Measurements from ENCODE around the gene AATK. TPM values are rescaled to one million over a fixed set of nuclear protein-coding genes. Genes with fewer than 3 reads are reported as not detected.
A peak's percentile ranks its signal among the peaks of the same experiment; 100 is the strongest.

The AATK gene
- total and polyA plus RNA-seq, 2 of the 13 experiments (the other 11 are each of a cell fraction or from before 2014, with no cell fraction given), result 2.9 to 8.4 TPM

DNA sequence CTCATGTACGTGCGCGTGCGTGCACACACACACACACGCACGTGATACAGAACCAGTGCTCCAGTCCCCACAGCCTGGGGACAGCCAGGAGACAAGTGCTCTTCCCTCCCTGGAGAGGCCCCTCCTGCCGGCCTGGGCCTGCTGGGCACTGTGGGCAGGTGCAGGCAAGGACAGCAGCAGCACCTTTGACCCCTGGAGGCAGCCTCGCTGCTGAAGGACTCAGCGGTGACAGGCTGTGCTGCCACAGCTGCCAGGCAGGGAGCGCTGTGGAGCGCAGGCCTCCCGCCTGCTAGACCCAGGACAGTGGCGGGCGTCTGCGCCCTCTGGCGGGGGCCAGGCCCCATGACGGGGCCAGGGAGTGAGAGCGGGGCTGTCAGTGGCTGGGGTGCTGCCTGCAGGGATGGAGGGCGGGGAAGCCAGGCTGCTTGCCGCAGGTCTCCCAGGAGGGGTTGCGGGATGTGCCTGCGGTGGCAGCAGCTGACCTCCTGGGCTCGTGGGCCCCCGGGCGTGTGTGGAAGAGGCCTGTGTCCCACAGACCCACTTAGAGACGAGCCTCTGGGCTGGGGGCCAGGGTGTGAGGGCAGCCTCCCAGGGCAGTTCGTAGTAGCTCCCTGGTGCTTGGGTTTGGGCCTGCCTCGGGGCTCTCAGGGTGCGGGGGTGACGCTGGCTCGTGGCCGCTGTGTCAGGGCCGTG lies 64.3 kb downstream of the AATK start (continued):
- TF ChIP-seq, protein P1, sequence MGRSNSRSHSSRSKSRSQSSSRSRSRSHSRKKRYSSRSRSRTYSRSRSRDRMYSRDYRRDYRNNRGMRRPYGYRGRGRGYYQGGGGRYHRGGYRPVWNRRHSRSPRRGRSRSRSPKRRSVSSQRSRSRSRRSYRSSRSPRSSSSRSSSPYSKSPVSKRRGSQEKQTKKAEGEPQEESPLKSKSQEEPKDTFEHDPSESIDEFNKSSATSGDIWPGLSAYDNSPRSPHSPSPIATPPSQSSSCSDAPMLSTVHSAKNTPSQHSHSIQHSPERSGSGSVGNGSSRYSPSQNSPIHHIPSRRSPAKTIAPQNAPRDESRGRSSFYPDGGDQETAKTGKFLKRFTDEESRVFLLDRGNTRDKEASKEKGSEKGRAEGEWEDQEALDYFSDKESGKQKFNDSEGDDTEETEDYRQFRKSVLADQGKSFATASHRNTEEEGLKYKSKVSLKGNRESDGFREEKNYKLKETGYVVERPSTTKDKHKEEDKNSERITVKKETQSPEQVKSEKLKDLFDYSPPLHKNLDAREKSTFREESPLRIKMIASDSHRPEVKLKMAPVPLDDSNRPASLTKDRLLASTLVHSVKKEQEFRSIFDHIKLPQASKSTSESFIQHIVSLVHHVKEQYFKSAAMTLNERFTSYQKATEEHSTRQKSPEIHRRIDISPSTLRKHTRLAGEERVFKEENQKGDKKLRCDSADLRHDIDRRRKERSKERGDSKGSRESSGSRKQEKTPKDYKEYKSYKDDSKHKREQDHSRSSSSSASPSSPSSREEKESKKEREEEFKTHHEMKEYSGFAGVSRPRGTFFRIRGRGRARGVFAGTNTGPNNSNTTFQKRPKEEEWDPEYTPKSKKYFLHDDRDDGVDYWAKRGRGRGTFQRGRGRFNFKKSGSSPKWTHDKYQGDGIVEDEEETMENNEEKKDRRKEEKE (IDR thresholded peaks at IDR 0.05), result no peak
- TF ChIP-seq, protein P2, sequence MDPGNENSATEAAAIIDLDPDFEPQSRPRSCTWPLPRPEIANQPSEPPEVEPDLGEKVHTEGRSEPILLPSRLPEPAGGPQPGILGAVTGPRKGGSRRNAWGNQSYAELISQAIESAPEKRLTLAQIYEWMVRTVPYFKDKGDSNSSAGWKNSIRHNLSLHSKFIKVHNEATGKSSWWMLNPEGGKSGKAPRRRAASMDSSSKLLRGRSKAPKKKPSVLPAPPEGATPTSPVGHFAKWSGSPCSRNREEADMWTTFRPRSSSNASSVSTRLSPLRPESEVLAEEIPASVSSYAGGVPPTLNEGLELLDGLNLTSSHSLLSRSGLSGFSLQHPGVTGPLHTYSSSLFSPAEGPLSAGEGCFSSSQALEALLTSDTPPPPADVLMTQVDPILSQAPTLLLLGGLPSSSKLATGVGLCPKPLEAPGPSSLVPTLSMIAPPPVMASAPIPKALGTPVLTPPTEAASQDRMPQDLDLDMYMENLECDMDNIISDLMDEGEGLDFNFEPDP (CRISPR knock-in tag; conservative IDR thresholded peaks at IDR 0.05), result no peak
- TF ChIP-seq ZSCAN12 (CRISPR knock-in tag; IDR thresholded peaks at IDR 0.05), result 0 out of 2 replicates have a peak, but pooled peaks have one; percentile 77
- peak; percentile 72 for TF ChIP-seq ZKSCAN1 (IDR thresholded peaks at IDR 0.05; ENCODE audit: low read length)
- TF ChIP-seq, protein P3, sequence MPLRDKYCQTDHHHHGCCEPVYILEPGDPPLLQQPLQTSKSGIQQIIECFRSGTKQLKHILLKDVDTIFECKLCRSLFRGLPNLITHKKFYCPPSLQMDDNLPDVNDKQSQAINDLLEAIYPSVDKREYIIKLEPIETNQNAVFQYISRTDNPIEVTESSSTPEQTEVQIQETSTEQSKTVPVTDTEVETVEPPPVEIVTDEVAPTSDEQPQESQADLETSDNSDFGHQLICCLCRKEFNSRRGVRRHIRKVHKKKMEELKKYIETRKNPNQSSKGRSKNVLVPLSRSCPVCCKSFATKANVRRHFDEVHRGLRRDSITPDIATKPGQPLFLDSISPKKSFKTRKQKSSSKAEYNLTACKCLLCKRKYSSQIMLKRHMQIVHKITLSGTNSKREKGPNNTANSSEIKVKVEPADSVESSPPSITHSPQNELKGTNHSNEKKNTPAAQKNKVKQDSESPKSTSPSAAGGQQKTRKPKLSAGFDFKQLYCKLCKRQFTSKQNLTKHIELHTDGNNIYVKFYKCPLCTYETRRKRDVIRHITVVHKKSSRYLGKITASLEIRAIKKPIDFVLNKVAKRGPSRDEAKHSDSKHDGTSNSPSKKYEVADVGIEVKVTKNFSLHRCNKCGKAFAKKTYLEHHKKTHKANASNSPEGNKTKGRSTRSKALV (CRISPR knock-in tag; IDR thresholded peaks at IDR 0.05), result peak; percentile 95
- TF ChIP-seq JDP2 (CRISPR knock-in tag; IDR thresholded peaks at IDR 0.05; ENCODE audit: borderline replicate concordance), result no peak
- peak; percentile 95 for TF ChIP-seq HNRNPL (IDR thresholded peaks at IDR 0.05; ENCODE audit: low read depth, low read length)
- TF ChIP-seq RBM22 (optimal IDR thresholded peaks at IDR 0.05; ENCODE audit: low read length), result peak; percentile 87
- TF ChIP-seq MYC (CRISPR knock-in tag; IDR thresholded peaks at IDR 0.05; ENCODE audit: borderline replicate concordance), result peak; percentile 95
- TF ChIP-seq FOXK1 (CRISPR knock-in tag; IDR thresholded peaks at IDR 0.05; ENCODE audit: borderline replicate concordance, low read depth), result peak; percentile 76; the same call in 1 of the 2 replicates
- TF ChIP-seq, protein P4, sequence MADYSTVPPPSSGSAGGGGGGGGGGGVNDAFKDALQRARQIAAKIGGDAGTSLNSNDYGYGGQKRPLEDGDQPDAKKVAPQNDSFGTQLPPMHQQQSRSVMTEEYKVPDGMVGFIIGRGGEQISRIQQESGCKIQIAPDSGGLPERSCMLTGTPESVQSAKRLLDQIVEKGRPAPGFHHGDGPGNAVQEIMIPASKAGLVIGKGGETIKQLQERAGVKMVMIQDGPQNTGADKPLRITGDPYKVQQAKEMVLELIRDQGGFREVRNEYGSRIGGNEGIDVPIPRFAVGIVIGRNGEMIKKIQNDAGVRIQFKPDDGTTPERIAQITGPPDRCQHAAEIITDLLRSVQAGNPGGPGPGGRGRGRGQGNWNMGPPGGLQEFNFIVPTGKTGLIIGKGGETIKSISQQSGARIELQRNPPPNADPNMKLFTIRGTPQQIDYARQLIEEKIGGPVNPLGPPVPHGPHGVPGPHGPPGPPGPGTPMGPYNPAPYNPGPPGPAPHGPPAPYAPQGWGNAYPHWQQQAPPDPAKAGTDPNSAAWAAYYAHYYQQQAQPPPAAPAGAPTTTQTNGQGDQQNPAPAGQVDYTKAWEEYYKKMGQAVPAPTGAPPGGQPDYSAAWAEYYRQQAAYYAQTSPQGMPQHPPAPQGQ (CRISPR knock-in tag; IDR thresholded peaks at IDR 0.05; ENCODE audit: borderline replicate concordance), result peak; percentile 99; the same call in 1 of the 2 replicates
- peak; percentile 19; the same call in 1 of the 2 replicates for TF ChIP-seq ZNF180 (CRISPR knock-in tag; IDR thresholded peaks at IDR 0.05; ENCODE audit: borderline replicate concordance, low read depth)
- TF ChIP-seq RBAK (CRISPR knock-in tag; IDR thresholded peaks at IDR 0.05), result peak; percentile 69; the same call in 1 of the 2 replicates
- TF ChIP-seq ZNF629 (CRISPR knock-in tag; conservative IDR thresholded peaks at IDR 0.05), result peak; percentile 74
- TF ChIP-seq RARG (CRISPR knock-in tag; IDR thresholded peaks at IDR 0.05; ENCODE audit: low read depth), result no peak
- TF ChIP-seq ZNF350 (CRISPR knock-in tag; IDR thresholded peaks at IDR 0.05; ENCODE audit: borderline replicate concordance, low read depth), result peak; percentile 99
- peak; percentile 39; the same call in 1 of the 2 replicates for TF ChIP-seq NFYB (CRISPR knock-in tag; IDR thresholded peaks at IDR 0.05)
- TF ChIP-seq ZNF207 (IDR thresholded peaks at IDR 0.05; ENCODE audit: borderline replicate concordance), result no peak
- peak; percentile 97 for TF ChIP-seq TGIF2 (CRISPR knock-in tag; IDR thresholded peaks at IDR 0.05)
- peak; percentile 53 for TF ChIP-seq MED8 (CRISPR knock-in tag; IDR thresholded peaks at IDR 0.05; ENCODE audit: insufficient replicate concordance)
- TF ChIP-seq HNRNPUL1 (IDR thresholded peaks at IDR 0.05; ENCODE audit: low read depth, low read length), result no peak

All from HepG2 (cell line).